Suprapubic skin (tissue), 3 donors: ENCODE measurements around the gene RIPOR3.
"Not testable (repeated sequence)": the region's sequence is repeated elsewhere in the genome, so short reads cannot be mapped to it uniquely, and the experiment has no call there.

Source experiments
- POLR2A ChIP-seq, 2 donors: fragments of 450-650 bp; IDR thresholded peaks; one replicate each; pipeline ENCODE4 v1.6.1; 2017; ENCODE audit warnings: antibody characterized with exemption in 2 of 2, mild to moderate bottlenecking in 2 of 2, moderate library complexity in 2 of 2
- TF ChIP-seq, protein P1 (sequence below), 2 donors: fragments of 200-600 bp in 1 of 2; fragments of 450-650 bp in 1 of 2; sonication (generic) in 1 of 2; IDR thresholded peaks; one replicate each; pipeline ENCODE4 v1.5.1; 2016 to 2019; ENCODE audit warnings: antibody characterized with exemption in 2 of 2, mild to moderate bottlenecking in 1 of 2, moderate library complexity in 1 of 2

DNA sequence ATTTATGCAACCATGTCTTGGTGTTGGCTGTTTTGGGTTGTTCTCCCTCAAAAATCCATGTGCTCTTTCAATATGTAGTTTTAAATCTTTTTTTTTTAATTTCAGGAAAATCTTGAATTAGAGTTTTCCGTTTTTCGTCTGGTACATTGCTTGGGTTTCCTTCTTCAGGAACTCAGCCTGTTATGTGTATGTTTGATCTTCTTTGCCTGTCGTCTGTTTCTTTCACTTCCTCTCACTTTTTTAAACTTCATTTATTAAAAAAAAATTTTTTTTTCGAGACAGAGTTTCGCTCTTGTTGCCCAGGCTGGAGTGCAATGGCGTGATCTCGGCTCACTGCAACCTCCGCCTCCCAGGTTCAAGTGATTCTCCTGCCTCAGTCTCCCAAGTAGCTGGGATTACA lies 151.5 kb downstream of the RIPOR3 start:
- TF ChIP-seq, protein P1, sequence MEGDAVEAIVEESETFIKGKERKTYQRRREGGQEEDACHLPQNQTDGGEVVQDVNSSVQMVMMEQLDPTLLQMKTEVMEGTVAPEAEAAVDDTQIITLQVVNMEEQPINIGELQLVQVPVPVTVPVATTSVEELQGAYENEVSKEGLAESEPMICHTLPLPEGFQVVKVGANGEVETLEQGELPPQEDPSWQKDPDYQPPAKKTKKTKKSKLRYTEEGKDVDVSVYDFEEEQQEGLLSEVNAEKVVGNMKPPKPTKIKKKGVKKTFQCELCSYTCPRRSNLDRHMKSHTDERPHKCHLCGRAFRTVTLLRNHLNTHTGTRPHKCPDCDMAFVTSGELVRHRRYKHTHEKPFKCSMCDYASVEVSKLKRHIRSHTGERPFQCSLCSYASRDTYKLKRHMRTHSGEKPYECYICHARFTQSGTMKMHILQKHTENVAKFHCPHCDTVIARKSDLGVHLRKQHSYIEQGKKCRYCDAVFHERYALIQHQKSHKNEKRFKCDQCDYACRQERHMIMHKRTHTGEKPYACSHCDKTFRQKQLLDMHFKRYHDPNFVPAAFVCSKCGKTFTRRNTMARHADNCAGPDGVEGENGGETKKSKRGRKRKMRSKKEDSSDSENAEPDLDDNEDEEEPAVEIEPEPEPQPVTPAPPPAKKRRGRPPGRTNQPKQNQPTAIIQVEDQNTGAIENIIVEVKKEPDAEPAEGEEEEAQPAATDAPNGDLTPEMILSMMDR (IDR thresholded peaks at IDR 0.05) = not testable (repeated sequence)
- TF ChIP-seq POLR2A (IDR thresholded peaks at IDR 0.05) = not testable (repeated sequence)
